ENCODE data around the gene IGSF3. TPM values are rescaled to one million over a fixed set of nuclear protein-coding genes. Genes with fewer than 3 reads are reported as not detected.

IGSF3 gene
- total and polyA plus RNA-seq, 2 of the 8 experiments (the other 6 are each of a cell fraction or from before 2014, with no cell fraction given), result 30.0 to 32.2 TPM

GRCh38 chr1:116534014-116534739, 133.4 kb downstream of the IGSF3 start (continued):
- TF ChIP-seq CHD7 (IDR thresholded peaks at IDR 0.05; ENCODE audit: insufficient replicate concordance, low read length) (no peak), MAFK (IDR thresholded peaks at IDR 0.05; ENCODE audit: low read depth, low read length) (no peak), HDAC2 (IDR thresholded peaks at IDR 0.05; ENCODE audit: borderline replicate concordance in 1 of 2, low read depth in 2 of 2, low read length in 2 of 2) (no peak)

All from H1 (cell line).